ENCODE data around the gene LRRC9. TPM values are rescaled to one million over a fixed set of nuclear protein-coding genes. Genes with fewer than 3 reads are reported as not detected.

The LRRC9 gene
- total RNA-seq, result not detected in 2 replicates

GRCh38 chr14:59919570-59920377 is at the start of gene LRRC9:
Gene LRRC9 (plus strand): TSS chr14:59920144.

DNA sequence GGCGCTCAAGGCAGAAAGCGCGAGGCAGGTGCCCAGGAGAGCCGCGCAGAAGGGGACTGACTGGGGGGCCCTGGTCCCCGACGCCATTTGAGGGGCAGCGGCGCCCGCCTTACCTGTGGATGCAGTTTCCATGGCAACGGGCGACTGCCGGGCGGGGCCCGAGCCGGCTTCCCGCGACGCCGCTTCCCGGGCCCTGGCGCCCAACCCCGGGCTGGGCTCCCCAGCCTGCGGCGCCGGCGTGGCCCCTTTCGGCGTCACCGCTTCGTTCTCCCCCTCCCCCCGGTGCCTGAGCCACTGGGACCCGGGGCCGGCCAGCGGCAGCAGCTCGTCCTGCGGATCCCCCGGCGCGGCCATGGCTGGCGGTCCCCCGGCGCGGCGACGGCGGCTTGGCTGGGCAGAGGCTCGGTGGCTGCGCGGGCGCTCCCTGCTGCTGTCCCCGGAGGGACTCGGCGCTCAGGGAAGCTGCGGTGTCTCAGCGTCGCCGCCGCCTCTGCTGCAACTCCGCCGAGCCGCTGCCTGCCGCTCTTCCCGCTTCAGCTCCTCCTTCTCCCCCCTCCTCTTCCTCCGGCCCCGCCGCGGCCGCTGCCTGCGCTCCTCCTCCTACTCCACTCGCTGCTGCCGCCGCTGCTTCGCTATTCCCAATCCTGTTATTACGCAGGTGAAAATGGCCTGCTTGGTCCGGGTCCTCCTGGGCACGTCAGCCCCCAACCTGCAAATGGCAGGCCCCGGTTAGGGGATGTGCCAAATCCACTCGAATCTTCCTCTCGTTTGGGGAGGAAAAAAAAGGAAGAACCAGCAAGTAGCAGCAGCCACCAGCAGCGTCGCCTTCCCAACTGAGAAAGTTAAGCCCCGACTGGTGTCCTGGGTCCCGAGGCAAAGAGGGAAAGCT is 49.4 kb upstream of the LRRC9 start, which contains the start of gene RTN1:
Gene RTN1, minus strand, starts transcription at position 500 of the 889 bp plus-strand sequence. Its CDS starts 146 bp downstream, at position 354.

DNA sequence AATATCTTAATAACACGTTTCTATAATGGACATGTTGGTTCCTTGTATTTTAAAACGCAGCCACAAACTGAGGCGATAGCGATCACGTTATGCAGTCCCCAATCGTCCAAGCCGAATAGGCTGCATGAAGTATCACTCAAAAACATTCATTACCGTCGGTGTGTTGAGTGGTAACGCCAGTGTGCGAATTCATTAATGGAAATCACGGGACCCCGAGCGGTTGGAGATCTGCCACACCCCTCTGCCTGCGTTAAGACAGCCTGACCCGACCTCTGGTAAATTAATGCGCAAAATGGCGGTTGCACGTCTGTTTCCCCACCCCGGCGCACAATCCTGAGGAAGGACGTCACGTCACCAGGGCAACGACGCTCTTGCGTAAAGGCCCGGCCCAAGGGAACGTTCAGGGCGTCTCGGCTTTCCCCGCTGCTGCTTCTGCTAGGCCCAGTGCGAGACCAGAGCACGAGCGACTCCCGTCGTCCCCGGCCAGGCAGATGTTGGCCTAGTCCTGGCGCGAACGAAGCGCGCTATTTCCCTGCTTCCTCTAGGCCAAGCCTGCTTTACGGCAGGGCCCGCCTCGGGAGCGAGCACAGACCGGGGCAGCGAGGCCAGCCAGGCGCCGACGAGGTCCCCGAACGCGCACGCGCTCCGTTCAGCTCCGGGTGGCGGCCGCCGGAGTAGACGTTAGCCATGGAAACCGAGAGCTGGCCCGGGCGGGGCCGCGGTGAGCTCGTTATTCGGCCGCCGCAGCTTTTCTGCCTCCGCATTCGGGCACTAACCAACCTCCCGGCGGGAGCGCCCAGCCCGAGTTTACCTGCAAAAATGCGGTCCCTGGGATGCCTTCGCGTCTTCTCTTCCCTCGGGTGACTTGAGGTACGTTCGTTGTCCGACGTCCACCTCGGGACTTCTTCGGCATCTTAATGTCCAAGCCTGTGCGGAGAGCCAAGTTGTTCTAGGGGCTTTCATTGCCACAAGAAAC is 171.9 kb downstream of the LRRC9 start, which contains the start of gene PCNX4:
Gene PCNX4, plus strand, starts transcription at position 374 of the 976 bp plus-strand sequence. CDS start 15,716 bp downstream, outside the sequence.

Other genes with a start within 250 kb of the LRRC9 start
- 1.6 and 2.7 TPM in 2 replicates for gene RTN1, start 49.4 kb upstream of the LRRC9 start, total RNA-seq
- gene PCNX4, start 171.8 kb downstream of the LRRC9 start, total RNA-seq, result 46.5 and 50.9 TPM in 2 replicates
- gene DHRS7, start 245.3 kb downstream of the LRRC9 start, total RNA-seq, result 104 and 110 TPM in 2 replicates

All from smooth muscle cell of bladder (primary cell).